CD8-positive, alpha-beta memory T cell (primary cell): ENCODE data around the gene ERCC5. TPM values are rescaled to one million over a fixed set of nuclear protein-coding genes. Genes with fewer than 3 reads are reported as not detected.

Source experiments
- CTCF ChIA-PET: fragments of 350-600 bp; sonication (Branson Sonifier 250); formaldehyde crosslinking; loops from one replicate; lab custom pipeline; 2021; ENCODE audit warnings: antibody characterized with exemption; lab: Charles Lee
- POLR2A ChIA-PET: fragments of 350-600 bp; sonication (Branson Sonifier 250); formaldehyde crosslinking; loops from one replicate; lab custom pipeline; 2021; ENCODE audit warnings: antibody characterized with exemption; lab: Charles Lee
- DNase-seq, 5 donors: peaks; one replicate each; pipeline versions ENCODE4 v3.0.0 to v3.0.0-alpha.2; 2020 to 2022; ENCODE audit warnings: mixed read lengths in 1 of 5
- H3K27ac ChIP-seq: one replicate; pipeline ENCODE4 v1.7.0; 2013; ENCODE audit warnings: low read depth, mild to moderate bottlenecking, low read length, moderate library complexity
- H3K27me3 ChIP-seq: 2 replicates; pipeline ENCODE4 v1.7.0; 2013; ENCODE audit warnings: low read length, mild to moderate bottlenecking; ENCODE audit not compliant: insufficient read depth, poor library complexity, severe bottlenecking
- H3K36me3 ChIP-seq: 2 replicates; pipeline ENCODE4 v1.7.0; 2013; ENCODE audit warnings: mild to moderate bottlenecking, low read length, moderate library complexity; ENCODE audit not compliant: insufficient read depth
- H3K4me1 ChIP-seq: 2 replicates; pipeline ENCODE4 v1.7.0; 2013; ENCODE audit warnings: mild to moderate bottlenecking, low read length, moderate library complexity; ENCODE audit not compliant: insufficient read depth
- H3K4me3 ChIP-seq: 2 replicates; pipeline ENCODE4 v1.7.0; 2013; ENCODE audit warnings: mild to moderate bottlenecking, low read length
- H3K9me3 ChIP-seq: 2 replicates; pipeline ENCODE4 v1.7.0; 2013; ENCODE audit warnings: mild to moderate bottlenecking, low read length
- H3K27ac Mint-ChIP-seq, 8 donors: one replicate each; pipeline ENCODE4 v1.8.0; 2020 to 2021; ENCODE audit warnings: mixed read lengths in 8 of 8, mild to moderate bottlenecking in 6 of 8, inconsistent platforms in 3 of 8, moderate library complexity in 3 of 8
- H3K27me3 Mint-ChIP-seq, 2 donors: one replicate each; pipeline ENCODE4 v1.8.0; 2020 to 2021; ENCODE audit warnings: mixed read lengths in 2 of 2, mild to moderate bottlenecking in 1 of 2, moderate library complexity in 1 of 2
- H3K36me3 Mint-ChIP-seq, 3 donors: one replicate each; pipeline ENCODE4 v1.8.0; 2020 to 2021; ENCODE audit warnings: mixed read lengths in 3 of 3, inconsistent platforms in 1 of 3, mild to moderate bottlenecking in 1 of 3
- H3K4me1 Mint-ChIP-seq, 3 donors: one replicate each; pipeline ENCODE4 v1.8.0; 2020 to 2021; ENCODE audit warnings: mixed read lengths in 3 of 3, inconsistent platforms in 1 of 3, mild to moderate bottlenecking in 1 of 3
- H3K4me3 Mint-ChIP-seq, 7 donors: one replicate each; pipeline ENCODE4 v1.8.0; 2020 to 2021; ENCODE audit warnings: mixed read lengths in 7 of 7, mild to moderate bottlenecking in 6 of 7, moderate library complexity in 4 of 7, inconsistent platforms in 2 of 7
- H3K9me3 Mint-ChIP-seq, 5 donors: one replicate each; pipeline ENCODE4 v1.8.0; 2020 to 2022; ENCODE audit warnings: mixed read lengths in 5 of 5, mild to moderate bottlenecking in 3 of 5, moderate library complexity in 2 of 5, inconsistent platforms in 1 of 5
- polyA plus RNA-seq: library from polyadenylated mRNA; unstranded; fragments of 300-500 nt; fragmentation: Illumina TruSeq; gene quantifications from one replicate; pipeline ENCODE4 v1.2.3, GENCODE V29; 2021
- total RNA-seq, 2 experiments: library from RNA; stranded (reverse); gene quantifications; one replicate each; pipeline ENCODE4 v1.2.3, GENCODE V29; 2021

The ERCC5 gene
- total and polyA plus RNA-seq, 3 experiments from 2014 or later: 48.0 to 60.3 (median 48.8) TPM

- Histone ChIP-seq H3K27ac (no peak overlapping the region), H3K9me3 (no peaks in the 10 kb centered on the region), H3K4me1 (no peaks in the 10 kb centered on the region), H3K27me3 (no peaks in the 10 kb centered on the region), H3K36me3 (no peaks in the 10 kb centered on the region), H3K4me3 (no peak overlapping the region)
- Mint-ChIP-seq H3K4me3 (no peak overlapping the region), H3K4me1 (no peaks in the 10 kb centered on the region), H3K9me3 (no peaks in the 10 kb centered on the region), H3K27me3 (peaks cover 0 to under 1% of the 10 kb centered on the region in 2 donors), H3K27ac (peak overlapping the region in 2 of 8 donors; percentile 15 to 77), H3K36me3 (peaks cover 0 to 1% (median 0%) of the 10 kb centered on the region in 3 donors)
- DNase-seq: no peak
- POLR2A ChIA-PET: no interaction called here
- CTCF ChIA-PET: no interaction called here
These were observed 51.7 kb downstream of the ERCC5 start for GRCh38 chr13:102897371-102898138.

- no peak overlapping the region for H3K27ac Mint-ChIP-seq
- peaks cover 0 to 1% (median 0%) of the 10 kb centered on the region in 3 donors for H3K36me3 Mint-ChIP-seq
- Histone ChIP-seq H3K27ac (no peak overlapping the region), H3K4me3 (no peak overlapping the region), H3K27me3 (no peaks in the 10 kb centered on the region), H3K9me3 (no peaks in the 10 kb centered on the region), H3K36me3 (no peaks in the 10 kb centered on the region), H3K4me1 (no peaks in the 10 kb centered on the region)
- no peaks in the 10 kb centered on the region for H3K9me3 Mint-ChIP-seq
- no peak overlapping the region for H3K4me3 Mint-ChIP-seq
- peaks cover 7% of the 10 kb centered on the region in 2 donors for H3K27me3 Mint-ChIP-seq
- H3K4me1 Mint-ChIP-seq: no peaks in the 10 kb centered on the region
- ChIA-PET CTCF (no interaction called here), POLR2A (no interaction called here)
- DNase-seq: no peak
These were observed 54.4 kb downstream of the ERCC5 start for GRCh38 chr13:102900193-102900608.

GRCh38 chr13:102901056-102901455, 55.2 kb downstream of the ERCC5 start:
- Mint-ChIP-seq H3K9me3 (no peaks in the 10 kb centered on the region), H3K4me3 (no peak overlapping the region), H3K27me3 (peaks cover 7 to 9% of the 10 kb centered on the region in 2 donors), H3K36me3 (peaks cover 0 to 1% (median 0%) of the 10 kb centered on the region in 3 donors), H3K4me1 (no peaks in the 10 kb centered on the region), H3K27ac (no peak overlapping the region)
- Histone ChIP-seq H3K36me3 (no peaks in the 10 kb centered on the region), H3K27ac (no peak overlapping the region), H3K9me3 (no peaks in the 10 kb centered on the region), H3K4me1 (no peaks in the 10 kb centered on the region), H3K4me3 (no peak overlapping the region), H3K27me3 (no peaks in the 10 kb centered on the region)
- DNase-seq: no peak
- ChIA-PET POLR2A (no interaction called here), CTCF (no interaction called here)

- peaks cover 7 to 14% of the 10 kb centered on the region in 2 donors for H3K27me3 Mint-ChIP-seq
- H3K27ac Mint-ChIP-seq: no peak overlapping the region
- Histone ChIP-seq H3K27me3 (no peaks in the 10 kb centered on the region), H3K36me3 (no peaks in the 10 kb centered on the region), H3K9me3 (no peaks in the 10 kb centered on the region), H3K4me1 (no peaks in the 10 kb centered on the region), H3K4me3 (no peak overlapping the region), H3K27ac (no peak overlapping the region)
- no peak overlapping the region for H3K4me3 Mint-ChIP-seq
- peaks cover 0 to 1% (median 0%) of the 10 kb centered on the region in 3 donors for H3K36me3 Mint-ChIP-seq
- DNase-seq: no peak
- H3K9me3 Mint-ChIP-seq: no peaks in the 10 kb centered on the region
- POLR2A ChIA-PET: no interaction called here
- CTCF ChIA-PET: no interaction called here
- no peaks in the 10 kb centered on the region for H3K4me1 Mint-ChIP-seq
These were observed 55.9 kb downstream of the ERCC5 start for GRCh38 chr13:102901615-102902305.

GRCh38 chr13:102902789-102903347, 57.0 kb downstream of the ERCC5 start:
- no peak overlapping the region for H3K27ac Mint-ChIP-seq
- POLR2A ChIA-PET: no interaction called here
- Histone ChIP-seq H3K4me3 (no peak overlapping the region), H3K36me3 (no peaks in the 10 kb centered on the region), H3K27ac (no peak overlapping the region), H3K9me3 (no peaks in the 10 kb centered on the region), H3K4me1 (no peaks in the 10 kb centered on the region), H3K27me3 (no peaks in the 10 kb centered on the region)
- CTCF ChIA-PET: no interaction called here
- H3K27me3 Mint-ChIP-seq: peaks cover 7 to 26% of the 10 kb centered on the region in 2 donors
- no peak for DNase-seq
- no peak overlapping the region for H3K4me3 Mint-ChIP-seq
- no peaks in the 10 kb centered on the region for H3K4me1 Mint-ChIP-seq
- H3K9me3 Mint-ChIP-seq: no peaks in the 10 kb centered on the region
- H3K36me3 Mint-ChIP-seq: no peaks in the 10 kb centered on the region

- Histone ChIP-seq H3K36me3 (no peaks in the 10 kb centered on the region), H3K4me1 (no peaks in the 10 kb centered on the region), H3K9me3 (no peaks in the 10 kb centered on the region), H3K27me3 (no peaks in the 10 kb centered on the region), H3K4me3 (no peak overlapping the region), H3K27ac (no peak overlapping the region)
- H3K36me3 Mint-ChIP-seq: no peaks in the 10 kb centered on the region
- ChIA-PET POLR2A (no interaction called here), CTCF (no interaction called here)
- H3K27me3 Mint-ChIP-seq: peaks cover 8 to 34% of the 10 kb centered on the region in 2 donors
- no peaks in the 10 kb centered on the region for H3K4me1 Mint-ChIP-seq
- H3K9me3 Mint-ChIP-seq: no peaks in the 10 kb centered on the region
- H3K27ac Mint-ChIP-seq: no peak overlapping the region
- no peak overlapping the region for H3K4me3 Mint-ChIP-seq
- no peak for DNase-seq
These were observed 58.0 kb downstream of the ERCC5 start for GRCh38 chr13:102903659-102904407.

- H3K27ac ChIP-seq: no peak overlapping the region
- H3K4me3 ChIP-seq: no peak overlapping the region
- H3K9me3 Mint-ChIP-seq: no peaks in the 10 kb centered on the region
- H3K4me1 Mint-ChIP-seq: no peaks in the 10 kb centered on the region
- DNase-seq: no peak
- no peaks in the 10 kb centered on the region for H3K9me3 ChIP-seq
- H3K4me1 ChIP-seq: no peaks in the 10 kb centered on the region
- H3K4me3 Mint-ChIP-seq: no peak overlapping the region
- ChIA-PET CTCF (no interaction called here), POLR2A (no interaction called here)
- no peaks in the 10 kb centered on the region for H3K27me3 ChIP-seq
- no peaks in the 10 kb centered on the region for H3K36me3 Mint-ChIP-seq
- no peaks in the 10 kb centered on the region for H3K36me3 ChIP-seq
- no peak overlapping the region for H3K27ac Mint-ChIP-seq
- peaks cover 11 to 36% of the 10 kb centered on the region in 2 donors for H3K27me3 Mint-ChIP-seq
These were observed 58.6 kb downstream of the ERCC5 start for GRCh38 chr13:102904408-102904862.
